IPS DF 6.9 (cell line): ENCODE results near the gene CBL.

ENCODE experiments used
- DNase-seq: peaks from one replicate; pipeline ENCODE4 v3.0.0-alpha.2; 2013; ENCODE audit warnings: low read depth, low spot score
- H3K27ac ChIP-seq: one replicate; pipeline ENCODE4 v1.5.1; 2013; ENCODE audit warnings: low read length, control low read depth
- H3K27me3 ChIP-seq: 2 replicates; pipeline ENCODE4 v1.6.1; 2013; ENCODE audit warnings: mild to moderate bottlenecking, low read length; ENCODE audit not compliant: control insufficient read depth, insufficient read depth
- H3K36me3 ChIP-seq: 2 replicates; pipeline ENCODE4 v1.6.1; 2013; ENCODE audit warnings: low read length; ENCODE audit not compliant: control insufficient read depth, insufficient read depth
- H3K4me1 ChIP-seq: 2 replicates; pipeline ENCODE4 v1.6.1; 2013; ENCODE audit warnings: low read length; ENCODE audit not compliant: control insufficient read depth, insufficient read depth
- H3K4me3 ChIP-seq: 2 replicates; pipeline ENCODE4 v1.5.1; 2013; ENCODE audit warnings: mild to moderate bottlenecking, low read length
- H3K9me3 ChIP-seq: 2 replicates; pipeline ENCODE4 v1.6.1; 2013; ENCODE audit warnings: low read length, inconsistent platforms; ENCODE audit not compliant: control insufficient read depth, insufficient read depth
- WGBS: extraction: QIAGEN DNeasy Blood & Tissue Kit; methylation state at CpG from one replicate; pipeline ENCODE4 v1.1.7; 2013; ENCODE audit warnings: mixed read lengths, missing lambda C conversion rate; ENCODE audit not compliant: insufficient read length, insufficient coverage; 5-methylcytosine and 5-hydroxymethylcytosine counted together

Gene CBL

DNA sequence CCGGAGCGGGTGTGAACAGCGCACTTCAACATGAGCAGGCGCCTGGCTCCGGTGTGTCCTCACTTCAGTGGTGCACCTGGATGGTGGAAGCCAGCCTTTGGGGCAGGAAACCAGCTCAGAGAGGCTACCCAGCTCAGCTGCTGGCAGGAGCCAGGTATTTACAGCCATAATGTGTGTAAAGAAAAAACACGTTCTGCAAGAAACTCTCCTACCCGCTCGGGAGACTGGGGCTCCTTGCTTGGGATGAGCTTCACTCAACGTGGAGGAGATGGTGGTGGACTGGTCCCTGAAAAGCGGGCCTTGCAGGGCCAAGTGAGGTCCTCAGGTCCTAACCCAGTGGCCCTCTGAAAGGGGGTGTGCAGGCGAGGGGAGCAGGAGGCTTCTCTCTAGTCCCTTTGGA, 103.3 kb downstream of the CBL start:
- WGBS: no CpG with 5 or more reads among the region's 11 CpGs
- H3K27ac ChIP-seq: no peak overlapping the region
- no peaks in the 10 kb centered on the region for H3K4me1 ChIP-seq
- no peak for DNase-seq
- no peak overlapping the region for H3K4me3 ChIP-seq
- no peaks in the 10 kb centered on the region for H3K9me3 ChIP-seq
- H3K36me3 ChIP-seq: peaks cover 13% of the 10 kb centered on the region; the same call in 1 of the 2 replicates
- H3K27me3 ChIP-seq: no peaks in the 10 kb centered on the region

GRCh38 chr11:119309953-119310681, 104.0 kb downstream of the CBL start:
- no CpG with 5 or more reads among the region's 17 CpGs for WGBS
- H3K9me3 ChIP-seq: no peaks in the 10 kb centered on the region
- no peak overlapping the region for H3K4me3 ChIP-seq
- peaks cover 13% of the 10 kb centered on the region; the same call in 1 of the 2 replicates for H3K36me3 ChIP-seq
- no peak for DNase-seq
- no peak overlapping the region for H3K27ac ChIP-seq
- no peaks in the 10 kb centered on the region for H3K27me3 ChIP-seq
- H3K4me1 ChIP-seq: peaks cover 4% of the 10 kb centered on the region

DNA sequence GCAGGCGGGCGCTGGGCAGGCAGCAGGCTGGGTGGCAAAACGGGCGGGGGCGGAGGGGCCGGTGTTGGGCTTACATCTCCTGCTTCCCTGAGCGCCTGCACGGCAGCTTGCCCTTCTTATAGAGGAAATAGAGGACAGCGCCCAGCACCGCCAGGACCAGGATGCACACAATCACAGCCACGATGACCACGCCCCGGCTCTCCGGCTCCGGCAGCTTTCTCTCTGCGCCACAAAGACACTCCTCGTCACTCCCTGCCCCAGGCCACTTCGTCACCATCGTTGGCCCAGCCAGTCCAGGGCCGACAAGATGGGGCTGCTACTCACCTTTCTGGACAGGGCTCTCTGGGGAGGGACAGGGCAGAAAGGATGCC, 104.5 kb downstream of the CBL start:
- H3K27ac ChIP-seq: no peak overlapping the region
- no CpG with 5 or more reads among the region's 20 CpGs for WGBS
- H3K27me3 ChIP-seq: peaks cover 3% of the 10 kb centered on the region
- H3K9me3 ChIP-seq: no peaks in the 10 kb centered on the region
- H3K4me1 ChIP-seq: peaks cover 5% of the 10 kb centered on the region
- DNase-seq: no peak
- H3K36me3 ChIP-seq: peaks cover 13% of the 10 kb centered on the region; the same call in 1 of the 2 replicates
- H3K4me3 ChIP-seq: no peak overlapping the region

GRCh38 chr11:119314726-119315125, 108.6 kb downstream of the CBL start:
- no peak for DNase-seq
- WGBS: no CpG with 5 or more reads among the region's 18 CpGs
- Histone ChIP-seq H3K4me3 (no peak overlapping the region), H3K4me1 (peaks cover 22% of the 10 kb centered on the region), H3K9me3 (no peaks in the 10 kb centered on the region), H3K27me3 (peaks cover 7% of the 10 kb centered on the region), H3K27ac (no peak overlapping the region), H3K36me3 (peaks cover 10% of the 10 kb centered on the region; the same call in 1 of the 2 replicates)

DNA sequence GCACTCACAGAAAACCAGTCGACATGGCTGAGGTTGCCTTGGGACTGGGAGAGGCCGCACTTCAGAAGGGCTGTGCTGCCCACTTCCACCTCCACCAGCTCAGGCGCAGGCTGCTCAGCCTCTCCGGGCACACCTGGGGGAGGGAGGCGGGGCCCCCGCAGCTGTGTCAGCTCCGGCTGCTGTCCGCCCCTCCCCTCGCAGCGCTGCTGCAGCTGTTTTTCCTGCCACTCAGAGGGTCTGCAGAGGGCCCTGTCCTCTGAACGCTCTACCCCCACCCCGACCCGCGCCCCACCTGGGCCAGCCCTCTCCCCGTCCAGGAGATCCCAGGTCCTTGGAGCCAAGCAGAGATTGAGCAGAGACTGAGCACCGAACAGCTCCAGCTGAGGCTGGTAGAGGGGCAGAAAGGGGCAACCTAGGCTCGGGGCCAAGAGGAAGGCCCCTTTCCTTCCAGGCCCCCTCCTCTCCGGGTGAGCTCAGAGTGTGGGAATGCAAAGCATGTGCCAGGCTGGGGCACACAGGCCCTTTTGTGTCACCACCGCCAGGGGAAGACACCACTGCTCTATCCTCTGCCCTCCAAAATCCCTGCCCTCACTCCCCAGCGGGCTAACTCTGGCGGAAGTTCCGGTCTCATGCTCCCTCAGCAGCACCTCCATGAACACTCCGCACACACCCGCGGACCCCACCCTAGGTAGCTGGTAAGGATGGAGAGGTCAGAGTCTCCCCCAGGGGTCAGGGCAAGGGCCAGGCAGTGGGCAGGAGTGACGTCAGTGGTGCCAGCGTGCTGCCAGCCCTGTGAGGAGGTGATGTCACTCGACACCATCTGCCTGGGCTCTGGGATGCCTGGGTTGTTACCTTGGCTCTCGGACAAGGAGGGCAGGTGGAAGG, 109.2 kb downstream of the CBL start:
- Histone ChIP-seq H3K27me3 (peaks cover 7% of the 10 kb centered on the region), H3K27ac (no peak overlapping the region), H3K9me3 (no peaks in the 10 kb centered on the region), H3K36me3 (peaks cover 10% of the 10 kb centered on the region; the same call in 1 of the 2 replicates), H3K4me1 (peaks cover 24% of the 10 kb centered on the region), H3K4me3 (peak overlapping the region; percentile 53; the same call in 1 of the 2 replicates)
- no peak for DNase-seq
- WGBS: no CpG with 5 or more reads among the region's 29 CpGs

DNA sequence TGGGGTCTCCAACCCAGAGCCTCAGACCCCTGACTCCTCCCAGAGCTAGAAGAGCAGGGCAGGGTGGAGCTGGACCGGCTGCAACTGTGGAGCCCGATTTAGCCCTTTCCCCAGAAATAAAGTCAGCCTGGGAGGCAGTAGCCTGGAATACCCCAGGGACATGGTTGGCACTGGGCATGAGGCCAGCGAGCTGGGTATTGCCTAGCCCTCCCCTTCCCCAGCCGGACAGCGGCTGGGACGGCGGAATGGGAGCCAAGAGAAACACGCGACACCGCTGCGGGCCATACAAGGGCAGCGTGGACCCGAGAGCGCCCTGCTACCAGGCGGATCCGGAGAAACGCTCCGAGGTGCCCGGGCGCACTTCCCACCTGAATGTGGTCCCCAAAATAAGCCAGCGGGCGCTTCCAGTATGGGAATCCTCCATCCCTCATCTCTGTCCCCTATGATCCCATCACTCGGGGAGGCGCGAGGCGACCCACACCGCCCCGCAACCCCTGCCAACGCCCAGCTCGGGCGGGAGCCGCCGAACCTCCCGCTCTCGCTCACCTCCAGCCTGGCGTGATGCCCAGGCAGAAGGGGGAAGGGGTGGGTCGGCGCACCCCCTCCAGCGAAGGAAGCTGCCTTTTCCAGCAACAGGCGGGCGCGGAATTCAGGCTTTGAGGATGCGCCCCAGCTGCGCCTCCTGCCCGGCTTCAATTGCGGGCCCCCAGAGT, 110.0 kb downstream of the CBL start:
- Histone ChIP-seq H3K4me3 (peak overlapping the region; percentile 53; the same call in 1 of the 2 replicates), H3K36me3 (peaks cover 7% of the 10 kb centered on the region; the same call in 1 of the 2 replicates), H3K9me3 (no peaks in the 10 kb centered on the region), H3K4me1 (peaks cover 24% of the 10 kb centered on the region), H3K27ac (no peak overlapping the region), H3K27me3 (peaks cover 7% of the 10 kb centered on the region)
- no peak for DNase-seq
- no CpG with 5 or more reads among the region's 46 CpGs for WGBS

- Histone ChIP-seq H3K27me3 (peaks cover 7% of the 10 kb centered on the region), H3K36me3 (peaks cover 5% of the 10 kb centered on the region; the same call in 1 of the 2 replicates), H3K27ac (no peak within 1 kb of the TSS), H3K4me3 (peak within 1 kb of the TSS; percentile 53; the same call in 1 of the 2 replicates), H3K4me1 (peaks cover 24% of the 10 kb centered on the region), H3K9me3 (no peaks in the 10 kb centered on the region)
- WGBS: no CpG with 5 or more reads among the region's 74 CpGs
- DNase-seq: no peak
Measured at GRCh38 chr11:119316729-119317591, 110.8 kb downstream of the CBL start, which contains the start of gene MCAM. MCAM (minus strand) TSS chr11:119317130; CDS start chr11:119317101, 29 bp downstream.

DNA sequence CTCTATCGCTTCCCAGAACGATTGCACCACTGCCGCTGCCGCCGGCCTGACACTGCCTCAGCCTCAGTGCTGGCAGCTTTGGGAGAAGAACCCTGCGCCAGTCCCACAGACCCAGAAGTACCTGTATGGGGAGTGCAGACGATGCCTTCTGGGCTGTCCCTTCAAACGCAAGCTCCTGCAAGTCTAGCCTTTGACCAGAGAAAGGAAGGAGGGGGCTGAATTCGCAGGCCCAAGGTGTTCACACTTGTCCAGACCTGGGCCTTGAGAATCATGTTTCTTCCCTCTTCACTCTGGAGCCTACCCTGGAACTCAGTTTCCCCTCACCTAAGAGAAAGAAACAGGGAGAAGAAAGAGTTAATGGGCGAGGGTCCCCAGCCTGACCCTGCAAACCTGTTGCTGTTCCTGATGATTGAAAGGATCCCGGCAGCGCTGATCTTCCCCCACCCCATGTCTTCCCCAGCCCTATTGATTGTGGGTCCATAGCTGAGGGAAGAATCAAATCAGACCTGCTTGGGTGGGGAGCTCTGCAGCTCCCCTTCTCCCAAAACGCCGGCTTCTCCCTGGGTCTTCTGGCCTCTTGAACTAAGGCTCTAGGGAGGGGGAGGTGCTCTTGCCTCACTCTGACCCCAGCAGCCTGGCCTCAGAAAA, 111.6 kb downstream of the CBL start:
- H3K4me1 ChIP-seq: peaks cover 24% of the 10 kb centered on the region
- H3K27me3 ChIP-seq: peaks cover 7% of the 10 kb centered on the region
- WGBS: no CpG with 5 or more reads among the region's 14 CpGs
- DNase-seq: no peak
- H3K36me3 ChIP-seq: no peaks in the 10 kb centered on the region
- H3K27ac ChIP-seq: no peak overlapping the region
- no peaks in the 10 kb centered on the region for H3K9me3 ChIP-seq
- no peak overlapping the region; the same call in 1 of the 2 replicates for H3K4me3 ChIP-seq
